Neuronal stem cell (in vitro differentiated cells): Measurements from ENCODE around the gene SARS1.

ENCODE experiments used
- DNase-seq: peaks from one replicate; pipeline ENCODE4 v3.0.0-alpha.2; 2013; ENCODE audit warnings: low spot score
- H2AFZ ChIP-seq: one replicate; pipeline ENCODE4 v1.6.1; 2013; ENCODE audit warnings: mild to moderate bottlenecking, low read length, inconsistent platforms
- H2AK5ac ChIP-seq: 2 replicates; pipeline ENCODE4 v1.6.1; 2013; ENCODE audit warnings: low read depth, mild to moderate bottlenecking, inconsistent platforms, low read length, moderate library complexity, mixed read lengths
- H2BK120ac ChIP-seq: 2 replicates; pipeline ENCODE4 v1.6.1; 2013; ENCODE audit warnings: low read depth, mild to moderate bottlenecking, inconsistent platforms, low read length, moderate library complexity, mixed read lengths
- H2BK12ac ChIP-seq: one replicate; pipeline ENCODE4 v1.6.1; 2013; ENCODE audit warnings: low read length, inconsistent platforms
- H2BK15ac ChIP-seq: 2 replicates; pipeline ENCODE4 v1.6.1; 2013; ENCODE audit warnings: mild to moderate bottlenecking, low read length, inconsistent platforms, mixed read lengths
- H2BK5ac ChIP-seq: one replicate; pipeline ENCODE4 v1.6.1; 2013; ENCODE audit warnings: inconsistent platforms, mild to moderate bottlenecking, low read length, moderate library complexity
- H3K14ac ChIP-seq: one replicate; pipeline ENCODE4 v1.6.1; 2013; ENCODE audit warnings: low read length, inconsistent platforms
- H3K18ac ChIP-seq: 2 replicates; pipeline ENCODE4 v1.6.1; 2013; ENCODE audit warnings: low read length, inconsistent platforms
- H3K23ac ChIP-seq: 2 replicates; pipeline ENCODE4 v1.6.1; 2013; ENCODE audit warnings: low read depth, mild to moderate bottlenecking, mixed read lengths, low read length, inconsistent platforms; ENCODE audit not compliant: poor library complexity
- H3K27ac ChIP-seq: replicated peaks from 3 replicates; pipeline ENCODE4 v1.5.1; 2013; ENCODE audit warnings: low read length, inconsistent platforms
- H3K27me3 ChIP-seq, 3 experiments: 2 replicates each; pipeline ENCODE4 v1.6.1; 2013; ENCODE audit warnings: low read length in 3 of 3, mild to moderate bottlenecking in 2 of 3, inconsistent platforms in 1 of 3, low read depth in 1 of 3, mixed read lengths in 1 of 3, moderate library complexity in 1 of 3; ENCODE audit not compliant: control insufficient read depth in 3 of 3, insufficient read depth in 3 of 3
- H3K36me3 ChIP-seq, 2 donors: replicated peaks in 1 of 2; 2 replicates each; pipeline ENCODE4 v1.6.1; 2013; ENCODE audit warnings: low read length in 2 of 2; ENCODE audit not compliant: control insufficient read depth in 2 of 2, insufficient read depth in 2 of 2
- H3K4ac ChIP-seq: 2 replicates; pipeline ENCODE4 v1.6.1; 2013; ENCODE audit warnings: inconsistent platforms, mild to moderate bottlenecking, low read length, moderate library complexity
- H3K4me1 ChIP-seq, 2 donors: 1 replicate in 1 of 2; 2 replicates in 1 of 2; pipeline ENCODE4 v1.6.1; 2013; ENCODE audit warnings: low read length in 2 of 2, low read depth in 1 of 2; ENCODE audit not compliant: control insufficient read depth in 2 of 2, insufficient read depth in 1 of 2
- H3K4me2 ChIP-seq: one replicate; pipeline ENCODE4 v1.6.1; 2013; ENCODE audit warnings: mild to moderate bottlenecking, low read length, inconsistent platforms; ENCODE audit not compliant: insufficient read depth, poor library complexity, severe bottlenecking
- H3K4me3 ChIP-seq, 2 donors: 2 replicates each; pipeline ENCODE4 v1.5.1; 2013; ENCODE audit warnings: low read length in 2 of 2, mild to moderate bottlenecking in 2 of 2, inconsistent platforms in 1 of 2, moderate library complexity in 1 of 2
- H3K79me1 ChIP-seq: one replicate; pipeline ENCODE4 v1.6.1; 2013; ENCODE audit warnings: low read depth, mild to moderate bottlenecking, inconsistent platforms, low read length, moderate library complexity
- H3K9ac ChIP-seq: one replicate; pipeline ENCODE4 v1.6.1; 2013; ENCODE audit warnings: mild to moderate bottlenecking, low read depth, low read length, inconsistent platforms; ENCODE audit not compliant: poor library complexity
- H3K9me3 ChIP-seq, 2 donors: replicated peaks in 1 of 2; 2 replicates each; pipeline versions ENCODE3 to v1.6.1; 2013; ENCODE audit warnings: low read length in 2 of 2, mild to moderate bottlenecking in 2 of 2, inconsistent platforms in 1 of 2, low read depth in 1 of 2, mixed read lengths in 1 of 2, moderate library complexity in 1 of 2; ENCODE audit not compliant: control insufficient read depth in 2 of 2, insufficient read depth in 1 of 2
- H4K8ac ChIP-seq: one replicate; pipeline ENCODE4 v1.6.1; 2013; ENCODE audit warnings: low read depth, mild to moderate bottlenecking, inconsistent platforms, low read length, moderate library complexity
- H4K91ac ChIP-seq: one replicate; pipeline ENCODE4 v1.6.1; 2013; ENCODE audit warnings: low read length, low read depth, mild to moderate bottlenecking, inconsistent platforms; ENCODE audit not compliant: poor library complexity
- WGBS, 2 donors: extraction: QIAGEN DNeasy Blood & Tissue Kit; methylation state at CpG; one replicate each; pipeline ENCODE4 v1.1.7; 2013; ENCODE audit warnings: missing lambda C conversion rate in 2 of 2, mixed read lengths in 1 of 2; ENCODE audit not compliant: insufficient read length in 2 of 2, insufficient replicate concordance in 1 of 2; ENCODE audit errors: extremely low coverage in 2 of 2; 5-methylcytosine and 5-hydroxymethylcytosine counted together

The SARS1 gene

GRCh38 chr1:109208836-109209463 is 4.8 kb upstream of the SARS1 start:
- Histone ChIP-seq H3K4me2 (no peak overlapping the region), H3K27ac (no peak overlapping the region), H3K9me3 (peaks cover 0 to under 1% of the 10 kb centered on the region in 2 donors), H3K27me3 (no peaks in the 10 kb centered on the region), H3K36me3 (no peaks in the 10 kb centered on the region), H2BK12ac (no peak overlapping the region), H4K8ac (no peak overlapping the region), H3K18ac (no peak overlapping the region), H3K79me1 (no peaks in the 10 kb centered on the region), H3K4me3 (no peak overlapping the region), H2AFZ (peak overlapping the region; percentile 37), H4K91ac (no peak overlapping the region), H3K9ac (no peak overlapping the region), H2AK5ac (no peak overlapping the region), H3K4ac (no peak overlapping the region), H3K14ac (no peak overlapping the region), H3K4me1 (peaks cover 3% of the 10 kb centered on the region in 2 donors), H2BK120ac (no peak overlapping the region), H2BK15ac (no peak overlapping the region), H3K23ac (no peak overlapping the region), H2BK5ac (no peak overlapping the region)
- no CpG with 5 or more reads among the region's 9 CpGs for WGBS, 2 donors
- DNase-seq = no peak

DNA sequence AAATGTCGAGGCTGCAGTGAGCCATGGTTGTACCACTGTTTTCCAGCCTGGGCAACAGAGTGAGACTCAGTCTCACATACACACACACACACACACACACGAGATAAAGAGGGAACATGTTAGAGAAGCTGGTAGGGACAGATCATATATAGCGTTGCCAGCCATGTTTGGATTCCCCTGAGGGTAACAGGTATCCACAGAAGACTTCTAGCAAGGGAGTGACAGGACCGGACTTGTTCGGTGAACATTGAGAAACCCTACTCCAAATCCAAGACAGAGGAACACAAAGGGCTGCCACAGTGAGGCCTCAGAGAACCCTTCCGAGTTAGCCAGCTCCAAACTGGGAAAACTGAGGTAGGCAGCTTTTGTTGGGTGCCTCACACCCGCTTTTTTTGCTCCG is 3.7 kb upstream of the SARS1 start:
- H2BK12ac ChIP-seq = no peak overlapping the region
- peaks cover 0 to 2% of the 10 kb centered on the region in 2 donors for H3K9me3 ChIP-seq
- H3K4me1 ChIP-seq = peaks cover 3 to 5% of the 10 kb centered on the region in 2 donors
- no peak overlapping the region for H3K27ac ChIP-seq
- H3K36me3 ChIP-seq = no peaks in the 10 kb centered on the region
- H2BK5ac ChIP-seq = no peak overlapping the region
- no peak for DNase-seq
- no peak overlapping the region for H4K91ac ChIP-seq
- no peak overlapping the region for H3K9ac ChIP-seq
- peak overlapping the region; percentile 25 for H2BK15ac ChIP-seq
- H3K14ac ChIP-seq = no peak overlapping the region
- no peaks in the 10 kb centered on the region for H3K27me3 ChIP-seq
- no CpG with 5 or more reads among the region's 8 CpGs for WGBS, 2 donors
- H2AK5ac ChIP-seq = no peak overlapping the region
- no peak overlapping the region for H3K4me3 ChIP-seq
- no peak overlapping the region for H3K4ac ChIP-seq
- no peak overlapping the region for H3K4me2 ChIP-seq
- no peak overlapping the region for H4K8ac ChIP-seq
- no peak overlapping the region for H3K18ac ChIP-seq
- H3K23ac ChIP-seq = no peak overlapping the region
- no peak overlapping the region for H2AFZ ChIP-seq
- H2BK120ac ChIP-seq = no peak overlapping the region
- peaks cover 4% of the 10 kb centered on the region for H3K79me1 ChIP-seq

DNA sequence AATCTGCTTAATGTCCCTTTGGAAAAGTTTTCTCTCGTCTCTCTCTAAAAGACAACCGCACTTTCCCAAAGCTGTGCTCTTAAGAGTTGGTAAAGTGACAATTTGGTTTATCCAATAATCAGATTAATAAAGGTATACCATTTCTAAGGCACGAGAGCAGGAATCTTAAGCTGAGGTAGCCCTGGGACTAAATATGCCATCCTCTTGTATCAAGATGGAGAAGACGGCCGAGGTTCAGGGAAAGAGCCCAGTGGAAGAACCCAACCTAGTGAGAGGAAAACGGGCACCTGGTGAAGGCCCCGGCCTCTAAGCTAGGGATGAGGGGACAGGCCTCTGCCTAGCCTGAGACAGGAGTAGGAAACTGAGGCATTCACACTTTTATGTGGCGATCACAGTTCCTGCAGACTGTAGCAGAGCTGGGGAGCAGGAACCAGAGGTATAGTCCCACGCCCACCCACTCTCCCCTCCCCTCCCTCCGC is 334 bp upstream of the SARS1 start:
- Histone ChIP-seq H3K4me1 (peaks cover 3 to 10% of the 10 kb centered on the region in 2 donors), H3K79me1 (peaks cover 4% of the 10 kb centered on the region), H3K18ac (peak overlapping the region; percentile 94), H3K27ac (peak overlapping the region; percentile 18), H4K91ac (no peak overlapping the region), H2BK5ac (peak overlapping the region; percentile 99), H3K4ac (no peak overlapping the region), H3K4me2 (peak overlapping the region; percentile 43), H3K9me3 (peaks cover 2% of the 10 kb centered on the region in 2 donors), H2BK15ac (no peak overlapping the region), H3K36me3 (peaks cover 0 to 26% of the 10 kb centered on the region in 2 donors), H3K9ac (peak overlapping the region; percentile 83), H3K14ac (no peak overlapping the region), H2BK12ac (no peak overlapping the region), H2BK120ac (no peak overlapping the region), H2AK5ac (no peak overlapping the region), H3K23ac (peak overlapping the region; percentile 98), H2AFZ (peak overlapping the region; percentile 86), H3K27me3 (no peaks in the 10 kb centered on the region), H3K4me3 (peak overlapping the region in 1 of 2 donors; percentile 96), H4K8ac (no peak overlapping the region)
- DNase-seq = no peak
- no CpG with 5 or more reads among the region's 10 CpGs for WGBS, 2 donors

- Histone ChIP-seq H3K4me3 (peak overlapping the region; percentile 96 to 97), H3K36me3 (peaks cover 0 to 34% of the 10 kb centered on the region in 2 donors), H4K91ac (no peak overlapping the region), H2BK120ac (no peak overlapping the region), H3K27me3 (no peaks in the 10 kb centered on the region), H3K14ac (no peak overlapping the region), H4K8ac (no peak overlapping the region), H2BK15ac (no peak overlapping the region), H3K4me1 (peaks cover 3 to 10% of the 10 kb centered on the region in 2 donors), H2BK5ac (no peak overlapping the region), H3K4me2 (peak overlapping the region; percentile 97), H3K9me3 (peaks cover 4 to 10% of the 10 kb centered on the region in 2 donors), H2AFZ (no peak overlapping the region), H3K18ac (no peak overlapping the region), H3K4ac (no peak overlapping the region), H2BK12ac (no peak overlapping the region), H3K9ac (no peak overlapping the region), H3K79me1 (peaks cover 4% of the 10 kb centered on the region), H3K27ac (no peak overlapping the region), H2AK5ac (no peak overlapping the region), H3K23ac (no peak overlapping the region)
- WGBS, 2 donors = no CpG with 5 or more reads among the region's 13 CpGs
- no peak for DNase-seq
Observed at GRCh38 chr1:109214695-109215623, 1.2 kb downstream of the SARS1 start.
